Ectodermal cell (in vitro differentiated cells): Measurements from ENCODE around the gene ENTPD6.
"Not testable (repeated sequence)": the region's sequence is repeated elsewhere in the genome, so short reads cannot be mapped to it uniquely, and the experiment has no call there.

Source experiments
- H3K27ac ChIP-seq: 2 replicates; pipeline ENCODE4 v1.7.0; 2013; ENCODE audit warnings: mild to moderate bottlenecking, low read depth, low read length; ENCODE audit not compliant: insufficient read depth, poor library complexity, severe bottlenecking
- H3K27me3 ChIP-seq: 2 replicates; pipeline ENCODE4 v1.7.0; 2013; ENCODE audit warnings: mild to moderate bottlenecking, low read length; ENCODE audit not compliant: insufficient read depth, control insufficient read depth, poor library complexity, severe bottlenecking
- H3K36me3 ChIP-seq: one replicate; pipeline ENCODE4 v1.7.0; 2013; ENCODE audit warnings: low read length; ENCODE audit not compliant: control insufficient read depth, insufficient read depth
- H3K4me1 ChIP-seq: one replicate; pipeline ENCODE4 v1.7.0; 2013; ENCODE audit warnings: low read length; ENCODE audit not compliant: control insufficient read depth, insufficient read depth
- H3K4me3 ChIP-seq: 2 replicates; pipeline ENCODE4 v1.7.0; 2013; ENCODE audit warnings: low read depth, low read length, control low read depth; ENCODE audit not compliant: insufficient read depth
- H3K9me3 ChIP-seq: 2 replicates; pipeline ENCODE4 v1.7.0; 2013; ENCODE audit warnings: mild to moderate bottlenecking, low read length, moderate library complexity; ENCODE audit not compliant: control insufficient read depth
- WGBS, 2 experiments: methylation state at CpG; one replicate each; pipeline ENCODE4 v1.1.7; 2013; ENCODE audit warnings: missing lambda C conversion rate in 2 of 2; 5-methylcytosine and 5-hydroxymethylcytosine counted together

Gene ENTPD6

DNA sequence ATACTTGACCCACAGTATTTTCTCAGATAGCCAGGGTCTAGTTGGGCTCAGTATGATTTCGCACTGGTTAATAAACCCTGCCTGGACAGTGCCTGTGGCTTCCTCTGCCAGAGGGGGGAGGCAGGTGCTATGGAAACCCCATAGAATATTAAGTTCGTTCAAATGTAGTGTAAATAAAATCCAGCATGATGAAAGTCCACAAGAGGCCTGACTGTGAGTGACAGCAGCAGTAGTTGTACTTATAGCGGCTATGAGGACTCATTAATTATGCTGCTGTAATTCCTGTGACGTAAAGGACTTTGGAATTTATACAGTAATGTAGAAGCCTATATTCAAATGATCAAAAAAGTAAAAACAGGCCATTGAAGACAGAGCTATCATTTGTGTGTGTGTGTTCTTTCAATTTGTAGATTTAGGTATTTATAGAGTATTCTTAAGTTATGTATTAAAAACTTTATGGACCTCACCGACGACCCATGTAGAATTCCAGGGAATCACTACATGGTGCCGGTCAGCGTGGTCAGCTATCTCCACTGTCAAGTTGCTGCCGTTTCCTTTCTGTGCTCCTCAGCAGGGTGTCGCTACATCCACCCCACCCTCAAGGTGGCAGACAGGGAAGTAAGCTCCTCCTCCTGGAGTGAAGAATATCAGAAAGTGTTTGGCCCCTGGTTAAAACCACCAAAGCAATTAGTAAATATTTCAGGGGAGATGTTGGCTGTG is 62.4 kb downstream of the ENTPD6 start:
- Histone ChIP-seq H3K4me3 (no peak overlapping the region), H3K27me3 (no peaks in the 10 kb centered on the region), H3K9me3 (no peaks in the 10 kb centered on the region), H3K36me3 (peaks cover 22% of the 10 kb centered on the region), H3K27ac (no peak overlapping the region), H3K4me1 (no peaks in the 10 kb centered on the region)
- 93 to 94% methylated on average over 10 of the region's 10 CpGs for WGBS, 2 experiments

DNA sequence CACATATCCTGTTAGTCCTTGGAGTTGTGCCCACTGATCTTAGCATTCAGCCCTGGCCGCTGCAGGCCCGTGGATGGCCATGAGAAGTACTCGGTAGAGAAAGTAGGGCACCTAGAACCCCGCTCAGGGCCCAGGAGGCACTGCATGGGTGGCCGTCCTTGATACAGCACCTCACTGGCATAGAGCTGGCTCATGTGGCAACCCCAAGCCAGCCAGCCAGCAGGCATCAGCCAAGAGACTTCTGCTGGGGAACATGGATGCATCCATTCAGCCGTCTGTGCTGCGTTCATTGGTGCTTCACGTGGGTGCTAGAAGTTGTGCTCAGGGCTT is 62.9 kb downstream of the ENTPD6 start:
- 89 to 92% methylated on average over 8 of the region's 8 CpGs for WGBS, 2 experiments

DNA sequence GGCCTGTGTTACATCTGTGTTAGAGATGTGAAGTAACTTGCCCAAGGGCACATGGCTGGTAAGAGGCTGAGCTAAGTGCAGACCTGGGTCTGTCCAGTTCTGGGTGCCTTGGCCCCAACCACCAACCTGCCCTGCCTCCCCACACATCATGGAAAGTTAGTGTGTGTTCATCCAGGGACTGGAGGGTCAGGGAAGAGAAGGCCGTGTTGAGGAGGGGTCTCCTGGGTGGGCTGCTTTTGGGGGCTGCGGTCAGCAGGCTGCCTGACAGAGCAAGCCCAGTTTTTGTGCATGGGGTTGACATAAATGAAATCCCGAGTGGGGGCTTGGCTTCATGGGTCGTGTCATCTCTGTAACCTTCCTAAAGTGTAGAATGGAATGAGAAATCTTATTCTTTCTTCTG is 63.3 kb downstream of the ENTPD6 start:
- Histone ChIP-seq H3K27ac (no peak overlapping the region), H3K27me3 (no peaks in the 10 kb centered on the region), H3K9me3 (no peaks in the 10 kb centered on the region), H3K4me1 (no peaks in the 10 kb centered on the region), H3K36me3 (peaks cover 22% of the 10 kb centered on the region), H3K4me3 (no peak overlapping the region)
- 67 to 71% methylated on average over 4 of the region's 4 CpGs for WGBS, 2 experiments

More for the DNA sequence above, 62.9 kb downstream of the ENTPD6 start:
- no peak overlapping the region for H3K27ac ChIP-seq
- no peaks in the 10 kb centered on the region for H3K9me3 ChIP-seq
- H3K4me3 ChIP-seq, result no peak overlapping the region
- peaks cover 22% of the 10 kb centered on the region for H3K36me3 ChIP-seq
- no peaks in the 10 kb centered on the region for H3K27me3 ChIP-seq
- no peaks in the 10 kb centered on the region for H3K4me1 ChIP-seq

DNA sequence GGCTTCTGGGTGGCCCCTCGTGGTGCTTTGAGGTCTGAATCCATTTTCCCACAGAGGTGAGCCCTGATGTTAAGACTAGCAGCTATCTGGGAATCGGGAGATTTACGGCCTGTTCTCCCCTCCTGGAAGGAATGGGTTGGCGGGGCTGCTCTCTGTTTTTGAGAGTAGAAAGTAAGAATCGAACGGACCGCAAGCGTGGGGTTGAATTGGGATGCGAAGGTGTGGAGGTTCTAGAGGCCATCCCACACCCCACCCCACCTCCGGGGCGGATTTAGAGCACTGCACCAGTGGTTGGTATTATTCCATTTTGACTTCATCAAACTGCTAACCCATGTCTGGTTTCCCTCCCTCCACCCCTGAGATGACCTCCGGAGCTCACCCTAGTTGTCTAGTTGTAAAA is 63.8 kb downstream of the ENTPD6 start:
- H3K4me1 ChIP-seq, result no peaks in the 10 kb centered on the region
- no peaks in the 10 kb centered on the region for H3K27me3 ChIP-seq
- 93 to 95% methylated on average over 12 of the region's 12 CpGs for WGBS, 2 experiments
- peaks cover 22% of the 10 kb centered on the region for H3K36me3 ChIP-seq
- no peak overlapping the region for H3K27ac ChIP-seq
- H3K4me3 ChIP-seq, result no peak overlapping the region
- H3K9me3 ChIP-seq, result no peaks in the 10 kb centered on the region

- peaks cover 22% of the 10 kb centered on the region for H3K36me3 ChIP-seq
- 95 to 96% methylated on average over 9 of the region's 9 CpGs for WGBS, 2 experiments
These were observed 64.3 kb downstream of the ENTPD6 start for GRCh38 chr20:25259788-25260254.

DNA sequence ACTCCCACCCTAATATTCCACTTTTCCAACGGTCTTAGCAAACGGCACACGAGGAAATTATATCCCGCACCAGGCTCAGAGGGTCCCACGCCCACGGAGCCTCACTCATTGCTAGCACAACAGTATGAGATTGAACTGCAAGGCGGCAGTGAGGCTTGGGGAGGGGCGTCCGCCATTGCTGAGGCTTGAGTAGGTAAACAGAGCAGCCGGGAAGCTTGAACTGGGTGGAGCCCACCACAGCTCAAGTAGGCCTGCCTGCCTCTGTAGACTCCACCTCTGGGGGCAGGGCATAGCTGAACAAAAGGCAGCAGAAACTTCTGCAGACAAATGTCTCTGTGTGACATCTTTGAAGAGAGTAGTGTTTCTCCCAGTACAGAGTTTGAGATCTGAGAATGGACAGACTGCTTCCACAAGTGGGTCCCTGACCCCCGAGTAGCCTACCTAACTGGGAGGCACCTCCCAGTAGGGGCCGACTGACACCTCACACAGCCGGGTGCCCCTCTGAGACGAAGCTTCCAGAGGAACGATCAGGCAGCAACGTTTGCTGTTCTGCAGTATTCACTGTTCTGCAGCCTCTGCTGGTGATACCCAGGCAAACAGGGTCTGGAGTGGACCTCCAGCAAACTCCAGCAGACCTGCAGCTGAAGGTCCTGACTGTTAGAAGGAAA is 65.4 kb downstream of the ENTPD6 start:
- H3K27ac ChIP-seq, H3K4me3 ChIP-seq, H3K4me1 ChIP-seq, H3K9me3 ChIP-seq, H3K27me3 ChIP-seq: not testable (repeated sequence)
- H3K36me3 ChIP-seq, result peaks cover 22% of the 10 kb centered on the region
- WGBS, 2 experiments, result 96% methylated on average over 16 of the region's 16 CpGs

More at GRCh38 chr20:25259788-25260254, 64.3 kb downstream of the ENTPD6 start:
- Histone ChIP-seq H3K27ac (no peak overlapping the region), H3K27me3 (no peaks in the 10 kb centered on the region), H3K9me3 (no peaks in the 10 kb centered on the region), H3K4me1 (no peaks in the 10 kb centered on the region), H3K4me3 (no peak overlapping the region)

- H3K4me3 ChIP-seq, result no peak overlapping the region
- H3K4me1 ChIP-seq, result no peaks in the 10 kb centered on the region
- no peak overlapping the region for H3K27ac ChIP-seq
- no peaks in the 10 kb centered on the region for H3K27me3 ChIP-seq
- WGBS, 2 experiments, result 79 to 81% methylated on average over 11 of the region's 11 CpGs
- H3K9me3 ChIP-seq, result no peaks in the 10 kb centered on the region
- peaks cover 4% of the 10 kb centered on the region for H3K36me3 ChIP-seq
These were observed 73.7 kb downstream of the ENTPD6 start for GRCh38 chr20:25269057-25269832.

- Histone ChIP-seq H3K27me3 (no peaks in the 10 kb centered on the region), H3K4me1 (no peaks in the 10 kb centered on the region), H3K9me3 (no peaks in the 10 kb centered on the region), H3K27ac (no peak overlapping the region), H3K4me3 (no peak overlapping the region), H3K36me3 (peaks cover 4% of the 10 kb centered on the region)
- WGBS, 2 experiments, result 85 to 92% methylated on average over 6 of the region's 6 CpGs
These were observed 74.3 kb downstream of the ENTPD6 start for GRCh38 chr20:25269833-25270170.

DNA sequence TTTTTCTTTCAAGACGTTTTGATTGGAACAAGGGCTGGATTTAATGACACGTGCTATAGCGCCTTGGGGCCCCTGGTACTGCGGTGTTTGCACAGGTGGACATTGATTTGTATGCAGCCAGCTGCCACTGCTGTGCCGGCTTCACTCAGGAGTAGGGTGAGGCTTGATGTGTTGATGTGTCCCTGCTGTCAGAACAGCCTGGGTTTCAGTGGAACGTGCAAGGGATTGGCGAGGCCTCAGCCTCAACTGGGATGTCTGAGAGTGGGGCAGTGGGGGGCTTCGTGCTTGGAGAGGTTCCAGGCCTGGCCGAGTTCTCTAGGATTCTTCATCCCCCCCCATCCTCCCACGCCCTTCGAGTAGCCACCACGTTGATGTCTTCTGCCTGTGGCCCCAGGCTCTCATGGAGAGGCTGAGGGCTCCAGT is 75.3 kb downstream of the ENTPD6 start:
- Histone ChIP-seq H3K4me1 (no peaks in the 10 kb centered on the region), H3K36me3 (peaks cover 4% of the 10 kb centered on the region), H3K27me3 (no peaks in the 10 kb centered on the region), H3K27ac (no peak overlapping the region), H3K9me3 (no peaks in the 10 kb centered on the region), H3K4me3 (no peak overlapping the region)
- 94 to 96% methylated on average over 12 of the region's 12 CpGs for WGBS, 2 experiments
